ENCODE results near the gene IL1R2. TPM values are rescaled to one million over a fixed set of nuclear protein-coding genes. Genes with fewer than 3 reads are reported as not detected.

The IL1R2 gene
- total RNA-seq, 2 donors from 2014 or later = 8.2 to 11.0 TPM

- Mint-ChIP-seq H3K4me3 (no peak overlapping the region), H3K27ac (no peak overlapping the region), H3K36me3 (ENCODE audit: insufficient read depth in 2 of 2) (peaks cover 2 to 11% of the 10 kb centered on the region in 2 donors), H3K9me3 (no peaks in the 10 kb centered on the region), H3K4me1 (ENCODE audit: low read depth) (peaks cover 78% of the 10 kb centered on the region), H3K27me3 (ENCODE audit: low read depth) (no peaks in the 10 kb centered on the region)
- DNase-seq (no peak), ATAC-seq (replicated peaks in 1 of 2) (no peak)
Observed at GRCh38 chr2:102021779-102022178, 30.0 kb downstream of the IL1R2 start.

DNA sequence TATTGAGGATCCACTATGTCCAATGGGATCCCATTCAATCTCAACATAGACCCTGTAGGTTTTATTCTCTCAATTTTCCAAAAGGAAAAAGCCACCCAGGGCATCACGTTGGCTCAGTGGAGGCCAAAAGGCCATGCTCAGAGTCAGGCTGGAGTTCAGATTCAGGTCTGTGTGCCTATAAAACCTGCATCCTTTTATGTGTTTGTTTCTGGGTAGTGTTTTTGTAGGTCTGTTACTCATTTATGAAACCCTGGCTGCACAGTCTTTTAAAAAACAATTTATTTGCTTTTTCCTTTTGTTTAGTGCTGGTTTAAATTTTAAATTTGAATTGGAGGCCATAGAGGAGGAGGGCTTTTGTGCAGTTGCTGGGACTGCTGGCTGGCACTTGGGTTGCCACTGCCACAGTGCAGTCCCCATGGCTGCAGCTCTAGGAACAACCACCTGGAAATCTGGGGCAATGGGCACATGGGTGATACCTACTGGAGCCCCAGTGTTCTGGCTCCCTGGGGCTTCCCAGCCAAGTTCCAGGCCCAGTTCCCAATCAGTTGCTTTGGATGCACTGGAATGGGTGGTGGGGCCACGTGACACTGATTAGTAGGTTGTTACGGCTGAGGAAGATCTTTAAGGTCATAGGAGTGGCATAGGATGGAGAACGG, 31.3 kb downstream of the IL1R2 start:
- peaks cover 4 to 11% of the 10 kb centered on the region in 2 donors for H3K36me3 Mint-ChIP-seq (ENCODE audit: insufficient read depth in 2 of 2)
- no peaks in the 10 kb centered on the region for H3K9me3 Mint-ChIP-seq
- H3K27ac Mint-ChIP-seq = no peak overlapping the region
- no peak for ATAC-seq (replicated peaks in 1 of 2)
- peaks cover 88% of the 10 kb centered on the region for H3K4me1 Mint-ChIP-seq (ENCODE audit: low read depth)
- no peak for DNase-seq
- H3K4me3 Mint-ChIP-seq = no peak overlapping the region
- no peaks in the 10 kb centered on the region for H3K27me3 Mint-ChIP-seq (ENCODE audit: low read depth)

DNA sequence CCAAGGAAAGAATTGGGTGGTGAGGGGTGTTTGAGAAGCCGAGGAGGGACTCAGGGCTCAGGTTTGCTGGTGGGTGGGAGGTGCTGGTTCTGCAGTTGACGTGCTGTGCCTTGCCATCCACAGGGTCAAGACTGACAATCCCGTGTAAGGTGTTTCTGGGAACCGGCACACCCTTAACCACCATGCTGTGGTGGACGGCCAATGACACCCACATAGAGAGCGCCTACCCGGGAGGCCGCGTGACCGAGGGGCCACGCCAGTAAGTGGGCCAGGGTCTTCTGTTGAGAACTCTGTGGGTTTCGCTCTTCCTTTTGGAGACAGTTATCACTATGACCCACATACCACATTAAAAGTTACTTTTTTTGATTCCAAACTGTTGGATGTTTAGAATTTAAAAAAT, 32.6 kb downstream of the IL1R2 start:
- Mint-ChIP-seq H3K27me3 (ENCODE audit: low read depth) (no peaks in the 10 kb centered on the region), H3K36me3 (ENCODE audit: insufficient read depth in 2 of 2) (peaks cover 8 to 15% of the 10 kb centered on the region in 2 donors), H3K9me3 (no peaks in the 10 kb centered on the region), H3K4me1 (ENCODE audit: low read depth) (peaks cover 88% of the 10 kb centered on the region), H3K27ac (no peak overlapping the region), H3K4me3 (no peak overlapping the region)
- no peak for DNase-seq
- no peak for ATAC-seq (replicated peaks in 1 of 2)

- H3K4me1 Mint-ChIP-seq (ENCODE audit: low read depth) = peaks cover 87% of the 10 kb centered on the region
- no peaks in the 10 kb centered on the region for H3K27me3 Mint-ChIP-seq (ENCODE audit: low read depth)
- H3K4me3 Mint-ChIP-seq = peak overlapping the region in 1 of 2 donors; percentile 17
- H3K36me3 Mint-ChIP-seq (ENCODE audit: insufficient read depth in 2 of 2) = peaks cover 8 to 13% of the 10 kb centered on the region in 2 donors
- H3K9me3 Mint-ChIP-seq = no peaks in the 10 kb centered on the region
- DNase-seq (no peak), ATAC-seq (replicated peaks in 1 of 2) (no peak)
- H3K27ac Mint-ChIP-seq = no peak overlapping the region
Observed at GRCh38 chr2:102025016-102025501, 33.3 kb downstream of the IL1R2 start.

DNA sequence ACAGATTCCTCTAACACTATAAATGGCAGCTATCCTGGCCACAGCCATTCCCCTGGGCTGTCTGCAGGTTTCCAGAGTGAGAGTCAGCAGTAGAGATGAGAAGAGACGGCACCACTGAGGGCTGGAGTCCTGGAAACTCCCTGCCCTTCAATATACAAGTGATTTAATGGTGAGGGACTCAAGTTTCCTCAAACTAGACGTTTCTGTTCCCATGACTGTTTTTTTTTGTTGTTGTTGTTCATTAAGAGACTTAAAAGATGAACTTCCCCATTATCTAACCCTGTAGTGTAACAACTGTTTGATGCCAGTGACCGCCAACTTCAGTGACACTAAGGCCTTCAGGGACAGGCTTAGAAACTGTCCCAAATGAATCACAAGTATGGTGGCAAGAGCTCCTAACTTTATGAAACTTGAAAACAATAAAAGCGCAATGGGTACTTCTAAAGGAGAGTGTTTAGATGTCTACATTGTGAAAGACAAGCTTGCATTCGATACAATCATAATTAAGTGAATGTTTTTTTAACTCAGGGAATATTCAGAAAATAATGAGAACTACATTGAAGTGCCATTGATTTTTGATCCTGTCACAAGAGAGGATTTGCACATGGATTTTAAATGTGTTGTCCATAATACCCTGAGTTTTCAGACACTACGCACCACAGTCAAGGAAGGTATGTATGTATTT, 34.0 kb downstream of the IL1R2 start:
- no peak overlapping the region for H3K27ac Mint-ChIP-seq
- H3K27me3 Mint-ChIP-seq (ENCODE audit: low read depth) = no peaks in the 10 kb centered on the region
- peaks cover 81% of the 10 kb centered on the region for H3K4me1 Mint-ChIP-seq (ENCODE audit: low read depth)

DNA sequence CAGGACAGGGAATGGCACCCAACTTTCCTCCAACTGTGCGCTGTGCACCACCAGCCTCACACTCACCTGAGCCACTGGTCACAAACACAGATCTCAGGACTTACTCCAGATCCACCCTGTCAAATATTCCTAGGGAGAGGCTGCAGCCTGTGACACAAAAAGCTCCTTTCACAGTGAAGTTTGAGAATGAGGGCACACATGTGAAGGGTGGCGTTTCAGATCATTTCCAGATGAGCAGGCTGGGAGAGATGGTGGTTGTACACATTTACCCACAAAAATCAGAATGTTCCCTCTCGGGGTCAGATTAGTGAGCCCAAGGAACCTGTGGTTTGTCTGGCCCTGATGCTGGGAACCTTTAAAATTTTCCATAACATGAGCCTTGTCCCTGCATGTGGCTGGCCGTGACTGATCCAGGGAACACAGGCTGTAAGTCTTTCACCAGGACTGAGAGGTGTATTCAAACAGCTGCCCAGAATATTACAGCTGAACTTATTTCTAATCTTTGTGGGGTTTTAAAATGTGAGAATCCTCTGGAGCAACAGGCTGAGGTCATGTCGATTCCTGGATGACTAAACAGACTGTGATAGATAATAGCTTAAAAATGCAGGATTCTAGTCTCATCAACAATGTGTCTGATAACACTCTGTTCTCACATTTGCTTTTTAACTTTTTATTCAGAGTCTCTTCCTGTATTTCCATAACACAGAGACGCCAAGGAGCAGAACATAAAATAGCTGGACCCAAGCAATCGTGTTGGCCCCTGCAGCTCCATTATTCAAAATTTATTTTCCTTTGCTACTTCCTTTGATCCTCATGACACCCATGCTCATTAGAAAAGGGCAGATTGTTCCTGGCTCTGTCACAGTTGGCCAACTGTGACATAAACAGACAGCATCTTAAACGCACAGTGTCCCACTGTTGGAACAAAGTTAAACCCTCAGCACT, 35.5 kb downstream of the IL1R2 start:
- ATAC-seq (replicated peaks in 1 of 2) = no peak
- Mint-ChIP-seq H3K27ac (no peak overlapping the region), H3K4me1 (ENCODE audit: low read depth) (peaks cover 72% of the 10 kb centered on the region), H3K9me3 (no peaks in the 10 kb centered on the region), H3K27me3 (ENCODE audit: low read depth) (no peaks in the 10 kb centered on the region), H3K4me3 (no peak overlapping the region), H3K36me3 (ENCODE audit: insufficient read depth in 2 of 2) (peaks cover 8 to 13% of the 10 kb centered on the region in 2 donors)
- DNase-seq = no peak

More for the DNA sequence above, 34.0 kb downstream of the IL1R2 start:
- no peak for DNase-seq
- peak overlapping the region in 1 of 2 donors; percentile 17 for H3K4me3 Mint-ChIP-seq
- peaks cover 8 to 13% of the 10 kb centered on the region in 2 donors for H3K36me3 Mint-ChIP-seq (ENCODE audit: insufficient read depth in 2 of 2)
- H3K9me3 Mint-ChIP-seq = no peaks in the 10 kb centered on the region
- no peak for ATAC-seq (replicated peaks in 1 of 2)

DNA sequence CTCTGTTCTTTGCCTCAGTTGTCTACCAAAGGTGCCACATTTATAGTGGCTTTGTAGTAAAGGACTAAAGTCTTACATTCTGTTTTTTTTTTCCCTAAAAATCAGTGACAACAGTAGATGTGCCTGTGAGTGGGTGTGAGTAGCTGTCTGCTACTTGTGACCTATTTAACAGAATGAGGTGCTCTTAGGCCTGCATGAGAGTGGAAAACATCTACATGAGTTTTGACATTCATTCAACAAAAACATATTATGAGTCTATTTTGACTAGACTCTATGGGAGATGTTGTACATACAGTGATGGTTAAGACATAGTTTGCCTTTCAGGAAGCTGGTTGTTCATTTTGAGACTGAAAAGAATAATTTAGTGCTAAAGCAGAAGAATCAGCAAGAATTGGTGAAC, 36.7 kb downstream of the IL1R2 start:
- Mint-ChIP-seq H3K27me3 (ENCODE audit: low read depth) (no peaks in the 10 kb centered on the region), H3K36me3 (ENCODE audit: insufficient read depth in 2 of 2) (peaks cover 8 to 13% of the 10 kb centered on the region in 2 donors), H3K27ac (peak overlapping the region; percentile 52), H3K4me1 (ENCODE audit: low read depth) (peaks cover 72% of the 10 kb centered on the region), H3K9me3 (no peaks in the 10 kb centered on the region), H3K4me3 (peak overlapping the region; percentile 1 to 48)
- ATAC-seq (replicated peaks in 1 of 2) = peak; percentile 79 to 85
- DNase-seq = no peak

DNA sequence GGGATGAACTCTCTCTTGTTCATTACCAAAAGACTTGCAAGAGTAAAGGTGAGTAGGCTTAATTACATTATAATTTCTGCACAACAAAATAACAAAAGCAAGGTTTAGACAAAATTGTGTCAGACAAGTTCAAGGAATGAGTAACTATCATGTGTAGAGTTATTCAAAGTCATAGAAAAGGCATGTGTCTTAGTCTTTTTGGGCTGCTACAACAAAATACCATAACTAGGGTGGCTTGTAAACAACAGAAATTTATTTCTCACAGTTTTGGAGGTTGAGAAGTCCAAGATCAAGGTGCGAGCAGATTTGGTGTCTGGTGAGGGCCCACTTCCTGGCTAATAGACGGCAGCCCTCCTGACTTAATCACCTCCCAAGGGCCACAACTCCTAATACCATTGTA, 37.6 kb downstream of the IL1R2 start:
- peak overlapping the region; percentile 29 for H3K27ac Mint-ChIP-seq
- DNase-seq (no peak), ATAC-seq (replicated peaks in 1 of 2) (no peak)
- H3K9me3 Mint-ChIP-seq = no peaks in the 10 kb centered on the region
- H3K36me3 Mint-ChIP-seq (ENCODE audit: insufficient read depth in 2 of 2) = peaks cover 8 to 10% of the 10 kb centered on the region in 2 donors
- peaks cover 80% of the 10 kb centered on the region for H3K4me1 Mint-ChIP-seq (ENCODE audit: low read depth)
- H3K4me3 Mint-ChIP-seq = peak overlapping the region in 1 of 2 donors; percentile 18
- no peaks in the 10 kb centered on the region for H3K27me3 Mint-ChIP-seq (ENCODE audit: low read depth)

GRCh38 chr2:102029952-102030351, 38.2 kb downstream of the IL1R2 start:
- ATAC-seq (replicated peaks in 1 of 2) (no peak), DNase-seq (no peak)
- Mint-ChIP-seq H3K27ac (no peak overlapping the region), H3K4me3 (no peak overlapping the region), H3K9me3 (no peaks in the 10 kb centered on the region), H3K27me3 (ENCODE audit: low read depth) (no peaks in the 10 kb centered on the region), H3K36me3 (ENCODE audit: insufficient read depth in 2 of 2) (peaks cover 8 to 9% of the 10 kb centered on the region in 2 donors), H3K4me1 (ENCODE audit: low read depth) (peaks cover 81% of the 10 kb centered on the region)

GRCh38 chr2:102030502-102030854, 38.7 kb downstream of the IL1R2 start:
- ATAC-seq (replicated peaks in 1 of 2) (no peak), DNase-seq (no peak)
- Mint-ChIP-seq H3K9me3 (no peaks in the 10 kb centered on the region), H3K4me1 (ENCODE audit: low read depth) (peaks cover 78% of the 10 kb centered on the region), H3K27ac (no peak overlapping the region), H3K4me3 (no peak overlapping the region), H3K27me3 (ENCODE audit: low read depth) (no peaks in the 10 kb centered on the region), H3K36me3 (ENCODE audit: insufficient read depth in 2 of 2) (peaks cover 5 to 8% of the 10 kb centered on the region in 2 donors)

- no peak overlapping the region for H3K27ac Mint-ChIP-seq
- H3K4me1 Mint-ChIP-seq (ENCODE audit: low read depth) = peaks cover 73% of the 10 kb centered on the region
- H3K27me3 Mint-ChIP-seq (ENCODE audit: low read depth) = no peaks in the 10 kb centered on the region
- peaks cover 5% of the 10 kb centered on the region in 2 donors for H3K36me3 Mint-ChIP-seq (ENCODE audit: insufficient read depth in 2 of 2)
- H3K9me3 Mint-ChIP-seq = no peaks in the 10 kb centered on the region
- ATAC-seq (replicated peaks in 1 of 2) = no peak
- H3K4me3 Mint-ChIP-seq = no peak overlapping the region
- no peak for DNase-seq
Observed at GRCh38 chr2:102030855-102031527, 39.2 kb downstream of the IL1R2 start.

DNA sequence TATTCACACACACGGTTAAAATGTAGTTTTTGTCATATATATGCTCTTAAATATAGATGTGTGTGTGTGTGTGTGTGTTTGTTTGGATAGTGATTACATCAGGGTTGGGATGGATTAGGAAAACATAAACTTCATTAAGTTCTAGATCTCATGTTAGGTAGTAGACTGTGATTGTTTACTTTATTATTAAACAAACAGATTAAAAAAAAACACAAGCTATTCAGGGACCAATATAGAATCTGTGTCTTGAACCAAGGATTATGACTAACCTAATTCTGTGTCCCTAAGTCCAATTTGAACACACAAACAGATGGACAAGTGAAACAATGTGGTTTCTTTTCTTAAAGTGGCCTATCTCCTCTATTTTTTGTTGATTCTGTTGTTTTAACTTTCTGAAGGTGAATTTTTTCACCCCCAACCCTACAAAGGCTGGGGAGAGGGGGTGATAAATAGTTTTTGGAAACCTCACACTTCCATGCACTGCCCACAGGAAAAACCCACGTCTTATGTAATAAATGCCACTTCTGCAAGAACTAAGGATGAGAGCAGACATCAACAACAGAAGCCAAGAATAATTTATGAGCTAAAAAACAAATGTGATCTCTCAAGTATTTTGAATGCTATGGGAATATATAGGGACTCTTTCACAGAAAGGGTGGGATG, 40.7 kb downstream of the IL1R2 start:
- no peak for DNase-seq
- H3K4me3 Mint-ChIP-seq = peak overlapping the region; percentile 21 to 62
- peaks cover 58% of the 10 kb centered on the region for H3K4me1 Mint-ChIP-seq (ENCODE audit: low read depth)
- no peak overlapping the region for H3K27ac Mint-ChIP-seq
- H3K27me3 Mint-ChIP-seq (ENCODE audit: low read depth) = no peaks in the 10 kb centered on the region
- peaks cover 5% of the 10 kb centered on the region in 2 donors for H3K36me3 Mint-ChIP-seq (ENCODE audit: insufficient read depth in 2 of 2)
- ATAC-seq (replicated peaks in 1 of 2) = no peak
- H3K9me3 Mint-ChIP-seq = no peaks in the 10 kb centered on the region
